Activated naive CD8-positive, alpha-beta T cell (primary cell): ENCODE results near the gene CD300LF.
A peak's percentile ranks its signal among the peaks of the same experiment; 100 is the strongest.

ENCODE experiments used
- H3K27ac Mint-ChIP-seq: one replicate; pipeline ENCODE4 v1.8.0; 2021; ENCODE audit warnings: mixed read lengths
- H3K27me3 Mint-ChIP-seq: one replicate; pipeline ENCODE4 v1.8.0; 2021; ENCODE audit warnings: mixed read lengths
- H3K36me3 Mint-ChIP-seq: one replicate; pipeline ENCODE4 v1.8.0; 2021; ENCODE audit warnings: mixed read lengths
- H3K4me1 Mint-ChIP-seq: one replicate; pipeline ENCODE4 v1.8.0; 2021; ENCODE audit warnings: low read depth, mixed read lengths
- H3K4me3 Mint-ChIP-seq: one replicate; pipeline ENCODE4 v1.8.0; 2021; ENCODE audit warnings: mild to moderate bottlenecking, mixed read lengths
- H3K9me3 Mint-ChIP-seq: one replicate; pipeline ENCODE4 v1.8.0; 2021; ENCODE audit warnings: low read depth, mixed read lengths

Gene CD300LF

GRCh38 chr17:74740641-74741387, 28.1 kb upstream of the CD300LF start:
- H3K9me3 Mint-ChIP-seq, result no peaks in the 10 kb centered on the region
- no peaks in the 10 kb centered on the region for H3K27me3 Mint-ChIP-seq
- no peak overlapping the region for H3K4me3 Mint-ChIP-seq
- H3K4me1 Mint-ChIP-seq, result peaks cover 72% of the 10 kb centered on the region
- H3K36me3 Mint-ChIP-seq, result no peaks in the 10 kb centered on the region
- H3K27ac Mint-ChIP-seq, result peak overlapping the region; percentile 10

GRCh38 chr17:74740173-74740572, 27.4 kb upstream of the CD300LF start:
- Mint-ChIP-seq H3K9me3 (no peaks in the 10 kb centered on the region), H3K27me3 (no peaks in the 10 kb centered on the region), H3K36me3 (no peaks in the 10 kb centered on the region), H3K27ac (peak overlapping the region; percentile 58), H3K4me1 (peaks cover 72% of the 10 kb centered on the region), H3K4me3 (no peak overlapping the region)

- Mint-ChIP-seq H3K27ac (peak overlapping the region; percentile 81), H3K36me3 (no peaks in the 10 kb centered on the region), H3K27me3 (no peaks in the 10 kb centered on the region), H3K4me3 (peak overlapping the region; percentile 85), H3K4me1 (peaks cover 68% of the 10 kb centered on the region), H3K9me3 (no peaks in the 10 kb centered on the region)
These were observed 26.6 kb upstream of the CD300LF start for GRCh38 chr17:74739227-74739831.

- peak overlapping the region; percentile 86 for H3K27ac Mint-ChIP-seq
- H3K27me3 Mint-ChIP-seq, result no peaks in the 10 kb centered on the region
- no peaks in the 10 kb centered on the region for H3K9me3 Mint-ChIP-seq
- H3K36me3 Mint-ChIP-seq, result no peaks in the 10 kb centered on the region
- peak overlapping the region; percentile 85 for H3K4me3 Mint-ChIP-seq
- peaks cover 58% of the 10 kb centered on the region for H3K4me1 Mint-ChIP-seq
These were observed 25.6 kb upstream of the CD300LF start for GRCh38 chr17:74738051-74738996.

GRCh38 chr17:74737299-74738050, 24.8 kb upstream of the CD300LF start:
- H3K27me3 Mint-ChIP-seq, result no peaks in the 10 kb centered on the region
- H3K4me1 Mint-ChIP-seq, result peaks cover 50% of the 10 kb centered on the region
- no peaks in the 10 kb centered on the region for H3K9me3 Mint-ChIP-seq
- peak overlapping the region; percentile 85 for H3K4me3 Mint-ChIP-seq
- H3K36me3 Mint-ChIP-seq, result no peaks in the 10 kb centered on the region
- H3K27ac Mint-ChIP-seq, result peak overlapping the region; percentile 86

GRCh38 chr17:74736513-74737298, 24.0 kb upstream of the CD300LF start, which contains the start of gene RAB37:
TSS of gene RAB37 (plus strand) at chr17:74737256. CDS start at chr17:74737273, 17 bp downstream.
- H3K4me1 Mint-ChIP-seq, result peaks cover 42% of the 10 kb centered on the region
- no peaks in the 10 kb centered on the region for H3K36me3 Mint-ChIP-seq
- H3K27me3 Mint-ChIP-seq, result no peaks in the 10 kb centered on the region
- peak within 1 kb of the TSS; percentile 86 for H3K27ac Mint-ChIP-seq
- H3K9me3 Mint-ChIP-seq, result no peaks in the 10 kb centered on the region
- peak within 1 kb of the TSS; percentile 85 for H3K4me3 Mint-ChIP-seq

GRCh38 chr17:74734256-74734655, 21.5 kb upstream of the CD300LF start:
- Mint-ChIP-seq H3K4me1 (peaks cover 32% of the 10 kb centered on the region), H3K36me3 (no peaks in the 10 kb centered on the region), H3K9me3 (no peaks in the 10 kb centered on the region), H3K27ac (no peak overlapping the region), H3K4me3 (no peak overlapping the region), H3K27me3 (no peaks in the 10 kb centered on the region)

- H3K27ac Mint-ChIP-seq, result no peak overlapping the region
- no peak overlapping the region for H3K4me3 Mint-ChIP-seq
- no peaks in the 10 kb centered on the region for H3K27me3 Mint-ChIP-seq
- no peaks in the 10 kb centered on the region for H3K9me3 Mint-ChIP-seq
- peaks cover 26% of the 10 kb centered on the region for H3K4me1 Mint-ChIP-seq
- no peaks in the 10 kb centered on the region for H3K36me3 Mint-ChIP-seq
These were observed 20.8 kb upstream of the CD300LF start for GRCh38 chr17:74733365-74734122.

GRCh38 chr17:74732042-74732867, 19.5 kb upstream of the CD300LF start:
- Mint-ChIP-seq H3K27ac (no peak overlapping the region), H3K36me3 (no peaks in the 10 kb centered on the region), H3K4me1 (peaks cover 14% of the 10 kb centered on the region), H3K27me3 (no peaks in the 10 kb centered on the region), H3K4me3 (no peak overlapping the region), H3K9me3 (no peaks in the 10 kb centered on the region)

- Mint-ChIP-seq H3K27me3 (no peaks in the 10 kb centered on the region), H3K9me3 (no peaks in the 10 kb centered on the region), H3K4me1 (peaks cover 11% of the 10 kb centered on the region), H3K36me3 (no peaks in the 10 kb centered on the region), H3K4me3 (no peak overlapping the region), H3K27ac (no peak overlapping the region)
These were observed 18.6 kb upstream of the CD300LF start for GRCh38 chr17:74731347-74731605.

GRCh38 chr17:74730491-74731346, 18.0 kb upstream of the CD300LF start:
- Mint-ChIP-seq H3K9me3 (no peaks in the 10 kb centered on the region), H3K4me3 (no peak overlapping the region), H3K36me3 (no peaks in the 10 kb centered on the region), H3K27me3 (no peaks in the 10 kb centered on the region), H3K27ac (no peak overlapping the region), H3K4me1 (peaks cover 11% of the 10 kb centered on the region)

GRCh38 chr17:74729866-74730265, 17.1 kb upstream of the CD300LF start:
- H3K27me3 Mint-ChIP-seq, result no peaks in the 10 kb centered on the region
- H3K4me1 Mint-ChIP-seq, result peaks cover 11% of the 10 kb centered on the region
- H3K4me3 Mint-ChIP-seq, result no peak overlapping the region

More at GRCh38 chr17:74729866-74730265, 17.1 kb upstream of the CD300LF start:
- Mint-ChIP-seq H3K9me3 (no peaks in the 10 kb centered on the region), H3K36me3 (no peaks in the 10 kb centered on the region), H3K27ac (no peak overlapping the region)
